GM21723 (cell line): ENCODE measurements around the gene MMP17.
"Not testable (repeated sequence)": the region's sequence is repeated elsewhere in the genome, so short reads cannot be mapped to it uniquely, and the experiment has no call there.

Experiments used
- ATAC-seq: cut with Tn5 transposase; IDR thresholded peaks from one replicate; pipeline ENCODE4 v1.9.1; 2021; ENCODE audit warnings: mild to moderate bottlenecking, moderate library complexity; ENCODE audit not compliant: unreplicated experiment

The MMP17 gene

GRCh38 chr12:131799828-131800593 lies 28.2 kb upstream of the MMP17 start:
- no peak for ATAC-seq

GRCh38 chr12:131800594-131801135 lies 27.5 kb upstream of the MMP17 start:
- ATAC-seq: no peak

- no peak for ATAC-seq
Measured at GRCh38 chr12:131801254-131801866, 26.8 kb upstream of the MMP17 start.

GRCh38 chr12:131803961-131804521 lies 24.2 kb upstream of the MMP17 start:
- ATAC-seq: no peak

DNA sequence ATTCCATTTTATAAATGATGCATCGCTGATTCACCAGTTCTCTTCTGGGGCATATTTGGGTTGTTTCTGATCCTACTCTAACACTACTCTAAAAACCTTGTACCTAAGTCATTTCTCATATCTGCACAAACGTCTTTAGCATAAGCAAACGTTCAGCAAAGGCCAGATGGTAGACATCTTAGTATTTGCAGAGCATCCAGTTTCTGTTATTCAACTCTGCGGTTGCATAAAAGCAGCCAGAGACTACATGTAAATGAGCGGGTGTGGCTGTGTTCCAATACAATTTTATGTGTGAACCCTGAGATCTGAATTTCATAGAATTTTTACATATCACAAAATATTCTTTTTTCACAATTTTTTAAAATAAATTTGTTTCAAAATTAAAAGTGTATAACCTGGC lies 22.8 kb upstream of the MMP17 start:
- ATAC-seq: no peak

DNA sequence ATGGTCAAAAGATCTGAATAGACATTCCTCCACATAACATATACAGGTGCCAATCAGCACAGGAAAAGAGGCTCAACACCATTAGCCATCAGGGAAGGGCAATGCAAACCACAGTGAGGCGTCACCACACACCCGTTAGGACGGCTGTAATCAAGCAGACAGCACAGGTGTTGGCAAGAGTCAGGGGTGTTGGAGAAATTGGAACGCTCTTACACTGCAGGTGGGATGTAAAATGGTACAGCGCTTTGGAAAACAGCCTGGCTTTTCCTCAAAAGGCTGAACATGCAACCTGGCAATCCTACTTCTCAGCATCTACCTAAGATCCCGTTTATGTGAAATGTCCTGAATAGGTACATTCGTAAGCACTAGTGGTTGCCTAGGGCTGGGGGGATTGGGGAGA lies 21.5 kb upstream of the MMP17 start:
- ATAC-seq: no peak

DNA sequence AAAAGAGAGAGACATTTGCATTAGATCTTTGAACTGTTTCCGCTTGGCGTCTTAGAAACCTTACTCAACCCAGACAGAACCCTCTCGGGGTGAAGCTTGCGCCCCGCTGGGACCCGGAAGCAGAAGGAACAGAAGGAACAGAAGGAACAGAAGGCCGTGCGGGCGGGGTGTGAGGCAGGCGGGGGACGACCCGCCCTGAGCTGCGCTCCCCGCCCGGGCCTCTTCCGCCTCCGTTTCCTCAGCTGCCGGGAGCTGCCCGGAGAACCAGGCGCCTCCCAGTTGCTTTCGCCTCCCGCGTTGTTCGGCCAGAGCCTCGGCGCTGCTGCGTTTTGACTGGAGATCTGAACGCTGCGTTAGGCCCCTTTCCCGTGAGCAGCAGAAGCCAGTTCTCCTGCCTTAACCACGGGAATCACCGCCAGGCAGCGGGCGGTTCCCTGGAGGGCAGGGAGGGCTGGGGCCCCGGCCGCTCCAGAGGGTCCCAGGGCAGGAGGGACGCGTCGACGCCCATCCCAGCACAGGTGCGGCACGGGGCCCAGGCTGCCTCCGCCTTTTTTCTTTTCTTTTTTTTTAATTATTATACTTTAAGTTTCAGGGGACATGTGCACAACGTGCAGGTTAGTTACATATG lies 19.3 kb upstream of the MMP17 start:
- ATAC-seq: no peak

GRCh38 chr12:131809476-131810254 lies 18.5 kb upstream of the MMP17 start:
- ATAC-seq: not testable (repeated sequence)

- ATAC-seq: no peak
Measured at GRCh38 chr12:131810726-131811125, 17.5 kb upstream of the MMP17 start.

DNA sequence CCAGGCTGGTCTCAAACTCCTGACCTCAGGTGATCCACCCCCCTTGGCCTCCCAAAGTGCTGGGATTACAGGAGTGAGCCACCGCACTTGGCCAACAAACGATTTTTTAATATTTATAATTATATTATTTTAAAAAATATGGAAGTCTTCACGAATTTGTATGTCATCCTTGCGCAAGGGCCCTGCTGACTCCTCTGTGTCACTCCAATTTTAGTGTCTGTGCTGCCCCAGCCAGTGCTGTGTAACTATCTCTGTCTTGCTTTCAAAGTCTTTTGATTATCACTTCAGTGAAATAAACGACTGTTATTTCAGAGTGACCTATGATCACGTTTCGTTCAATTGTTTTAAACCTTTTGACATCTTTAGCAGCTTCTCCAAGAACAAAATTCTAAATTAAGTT lies 13.1 kb upstream of the MMP17 start:
- ATAC-seq: no peak

DNA sequence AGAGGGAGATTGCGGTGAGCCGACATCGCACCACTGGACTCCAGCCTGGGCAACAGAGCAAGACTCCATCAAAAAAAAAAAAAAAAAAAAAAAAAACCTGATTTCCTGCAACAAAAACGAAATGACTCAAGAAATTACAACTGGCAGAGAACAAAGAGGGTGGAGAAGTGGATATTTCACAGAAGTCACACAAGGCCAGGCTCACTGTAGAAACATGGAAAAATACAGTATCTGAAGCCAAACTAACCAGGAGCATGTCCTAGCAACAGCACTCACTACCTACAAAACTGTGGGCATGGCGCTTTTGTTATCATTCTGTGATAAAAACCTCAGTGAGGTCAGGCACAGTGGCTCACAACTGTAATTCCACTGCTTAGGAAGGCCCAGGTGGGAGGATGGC lies 11.7 kb upstream of the MMP17 start:
- ATAC-seq: no peak

DNA sequence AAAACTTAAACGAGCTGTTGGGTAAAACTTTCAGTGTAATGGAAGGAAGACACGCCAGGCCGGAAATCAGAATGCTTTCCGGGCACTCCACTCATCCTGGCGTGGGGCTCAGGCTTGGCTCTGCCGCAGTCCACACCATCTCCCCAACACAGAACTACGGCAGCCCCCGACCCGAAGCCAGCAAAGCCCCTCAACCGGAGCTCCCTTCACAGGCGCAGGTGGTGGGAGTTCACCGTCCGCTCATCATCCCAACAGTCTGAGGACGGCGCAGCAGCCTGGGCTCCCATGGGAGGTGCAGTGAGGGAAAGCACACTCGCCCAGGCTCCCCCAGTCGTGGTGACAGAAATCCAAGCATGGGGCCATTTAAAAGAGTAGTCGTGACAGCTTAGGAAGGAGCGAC lies 11.0 kb upstream of the MMP17 start:
- ATAC-seq: no peak

- ATAC-seq: no peak
Measured at GRCh38 chr12:131818821-131819585, 9.2 kb upstream of the MMP17 start.

DNA sequence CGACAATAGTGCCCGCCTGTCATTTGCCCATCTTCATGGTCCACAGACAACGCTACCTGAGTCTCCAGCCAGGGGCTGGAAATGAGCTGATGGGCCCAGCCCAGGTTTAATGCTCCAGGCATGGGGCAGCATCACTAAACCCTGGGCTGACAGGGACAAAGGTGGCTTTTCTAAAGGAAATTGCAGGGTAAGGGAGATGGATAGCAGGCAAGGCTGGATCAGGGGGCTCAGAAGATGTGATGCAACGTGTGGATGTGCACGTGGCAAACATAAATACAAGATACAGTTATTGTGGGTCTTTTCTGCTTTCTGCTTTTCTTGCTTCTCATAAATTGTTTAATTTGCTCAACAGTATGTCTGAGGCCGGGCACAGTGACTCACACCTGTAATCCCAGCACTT lies 3.7 kb upstream of the MMP17 start:
- ATAC-seq: no peak

- ATAC-seq: no peak
Measured at GRCh38 chr12:131825146-131825892, 2.9 kb upstream of the MMP17 start.

- no peak for ATAC-seq
Measured at GRCh38 chr12:131826097-131826928, 1.9 kb upstream of the MMP17 start.

GRCh38 chr12:131828671-131829355 lies 620 bp downstream of the MMP17 start:
- ATAC-seq: no peak

- ATAC-seq: no peak
Measured at GRCh38 chr12:131829356-131829747, 1.2 kb downstream of the MMP17 start.
